ENCODE results near the gene TEAD4. TPM values are rescaled to one million over a fixed set of nuclear protein-coding genes. Genes with fewer than 3 reads are reported as not detected.
A peak's percentile ranks its signal among the peaks of the same experiment; 100 is the strongest.

Gene TEAD4
- polyA plus RNA-seq, 6 donors from 2014 or later: not detected

DNA sequence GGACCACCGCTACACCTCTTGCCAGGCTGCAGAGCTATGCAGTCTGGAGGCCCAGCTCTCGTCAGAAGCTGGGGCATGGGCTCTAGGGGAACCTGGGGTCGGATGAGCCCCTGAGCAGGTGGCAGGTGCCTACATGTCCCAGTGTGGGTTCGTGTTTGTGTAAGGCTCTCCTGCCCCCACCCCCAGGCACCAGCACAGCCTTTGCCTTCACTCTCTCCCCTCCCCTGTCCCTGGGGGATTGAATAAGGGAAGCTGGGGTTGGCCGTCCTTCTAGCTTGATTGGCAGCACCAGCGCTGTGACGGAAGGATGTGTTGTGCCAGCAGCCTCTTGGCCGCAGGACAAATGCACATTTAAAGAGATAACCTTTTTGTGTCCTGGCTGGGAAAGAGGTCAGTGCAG lies 83.2 kb downstream of the TEAD4 start:
- Mint-ChIP-seq H3K4me3 (peak overlapping the region; percentile 41 to 89 (median 74)), H3K9me3 (no peaks in the 10 kb centered on the region), H3K36me3 (no peaks in the 10 kb centered on the region), H3K27ac (peak overlapping the region in 4 of 6 donors; percentile 54 to 83 (median 71)), H3K4me1 (peaks cover 26 to 38% (median 27%) of the 10 kb centered on the region in 3 donors), H3K27me3 (peaks cover 16 to 22% (median 18%) of the 10 kb centered on the region in 3 donors)
- ATAC-seq (ENCODE audit: low read depth in 2 of 2): peak; percentile 95 to 96
- peak; percentile 87 for DNase-seq

DNA sequence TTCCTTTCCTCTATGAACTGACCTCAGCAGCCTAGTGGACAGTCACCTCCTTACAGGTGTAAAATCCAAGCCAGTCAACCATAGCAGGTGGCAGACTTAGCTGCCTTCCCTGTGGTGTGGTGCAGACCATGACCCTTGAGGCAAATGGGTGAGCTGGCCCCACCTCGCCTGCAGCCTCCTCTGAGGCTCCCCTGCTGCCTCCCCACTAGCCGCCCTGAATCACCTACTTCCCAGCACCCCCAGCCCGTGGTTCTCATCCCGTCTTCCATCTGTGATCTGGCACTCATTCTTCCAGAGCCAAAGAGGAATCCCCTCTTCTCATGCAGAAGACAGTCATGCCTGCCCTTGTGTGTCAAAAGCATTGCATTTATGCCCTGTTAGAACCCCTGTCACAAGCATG lies 83.6 kb downstream of the TEAD4 start:
- Mint-ChIP-seq H3K27me3 (peaks cover 16 to 22% (median 18%) of the 10 kb centered on the region in 3 donors), H3K4me1 (peaks cover 26 to 38% (median 27%) of the 10 kb centered on the region in 3 donors), H3K4me3 (peak overlapping the region in 6 of 8 donors; percentile 15 to 89 (median 54)), H3K36me3 (no peaks in the 10 kb centered on the region), H3K9me3 (no peaks in the 10 kb centered on the region), H3K27ac (peak overlapping the region in 3 of 6 donors; percentile 67 to 83 (median 75))
- peak; percentile 15 to 21 for ATAC-seq (ENCODE audit: low read depth in 2 of 2)
- no peak for DNase-seq

DNA sequence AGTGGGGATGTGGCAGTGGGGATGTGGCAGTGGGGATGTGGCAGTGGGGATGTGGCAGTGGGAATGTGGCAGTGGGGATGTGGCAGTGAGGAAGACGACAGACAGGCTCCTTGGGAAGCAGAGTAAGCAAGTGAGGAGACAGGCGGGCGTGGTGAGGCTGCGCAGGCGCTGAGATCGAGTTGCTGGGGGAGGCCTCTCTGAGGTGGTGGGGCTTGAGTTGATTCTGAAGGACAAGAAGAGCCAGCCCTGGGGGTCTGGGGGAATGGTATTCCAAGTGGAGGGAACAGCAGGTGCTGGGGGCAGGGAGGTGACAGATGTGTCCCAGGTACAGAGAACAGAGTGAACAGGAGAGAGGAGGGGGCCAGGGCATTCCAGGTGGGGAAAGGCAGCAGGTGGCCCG lies 84.2 kb downstream of the TEAD4 start:
- Mint-ChIP-seq H3K27ac (no peak overlapping the region), H3K4me1 (peaks cover 26 to 38% (median 29%) of the 10 kb centered on the region in 3 donors), H3K4me3 (peak overlapping the region in 2 of 8 donors; percentile 51 to 58), H3K27me3 (peaks cover 16 to 22% (median 18%) of the 10 kb centered on the region in 3 donors), H3K9me3 (no peaks in the 10 kb centered on the region), H3K36me3 (no peaks in the 10 kb centered on the region)
- DNase-seq (no peak), ATAC-seq (ENCODE audit: low read depth in 2 of 2) (no peak)

DNA sequence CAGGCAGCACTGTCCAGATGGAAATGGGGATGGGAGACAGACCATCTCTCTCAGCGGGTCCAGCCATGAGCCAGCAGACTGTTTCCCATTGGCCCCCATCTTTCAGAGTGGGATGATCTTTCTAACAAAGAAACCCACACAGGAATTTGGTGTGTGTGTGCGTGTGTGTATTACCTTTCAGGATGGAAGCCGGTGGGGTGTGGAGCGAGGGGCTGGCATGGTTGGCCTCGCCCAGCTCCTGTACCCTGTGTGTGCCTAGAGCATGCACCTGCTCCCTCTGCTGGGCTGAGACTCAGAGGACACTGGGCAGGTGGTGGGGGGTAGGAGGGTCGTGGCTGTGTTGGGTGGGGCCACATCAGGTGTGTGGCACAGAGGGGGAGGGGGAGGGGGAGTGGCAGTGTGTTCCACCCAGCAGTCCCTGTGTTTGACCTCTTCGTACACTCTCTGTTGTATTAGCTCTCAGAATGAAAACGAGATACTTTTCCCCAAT lies 85.0 kb downstream of the TEAD4 start:
- no peak for ATAC-seq (ENCODE audit: low read depth in 2 of 2)
- peaks cover 26 to 38% (median 32%) of the 10 kb centered on the region in 3 donors for H3K4me1 Mint-ChIP-seq
- DNase-seq: no peak
- H3K27me3 Mint-ChIP-seq: peaks cover 16 to 22% (median 18%) of the 10 kb centered on the region in 3 donors
- H3K36me3 Mint-ChIP-seq: no peaks in the 10 kb centered on the region
- peak overlapping the region in 1 of 6 donors; percentile 82 for H3K27ac Mint-ChIP-seq
- H3K9me3 Mint-ChIP-seq: no peaks in the 10 kb centered on the region
- H3K4me3 Mint-ChIP-seq: no peak overlapping the region

DNA sequence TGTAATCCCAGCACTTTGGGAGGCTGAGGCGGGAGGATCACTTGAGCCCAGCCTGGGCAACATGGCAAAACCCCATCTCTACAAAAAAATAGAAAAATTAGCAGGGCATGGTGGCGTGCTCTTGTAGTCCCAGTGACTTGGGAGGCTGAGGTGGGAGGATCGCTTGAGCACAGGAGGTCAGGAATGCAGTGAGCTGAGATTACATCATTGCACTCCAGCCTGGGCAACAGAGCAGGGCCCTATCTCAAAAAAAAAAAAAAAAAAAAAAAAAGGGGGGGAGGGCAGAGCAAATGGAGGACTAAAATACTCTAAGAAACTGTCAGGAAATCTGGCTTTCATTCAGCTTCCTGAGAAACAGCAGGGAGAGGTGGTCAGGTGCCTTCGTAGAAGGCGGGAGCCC lies 86.3 kb downstream of the TEAD4 start:
- ATAC-seq (ENCODE audit: low read depth in 2 of 2) (no peak), DNase-seq (no peak)
- no peaks in the 10 kb centered on the region for H3K36me3 Mint-ChIP-seq
- peak overlapping the region in 3 of 6 donors; percentile 7 to 58 (median 37) for H3K27ac Mint-ChIP-seq
- H3K4me1 Mint-ChIP-seq: peaks cover 39 to 45% (median 43%) of the 10 kb centered on the region in 3 donors
- peaks cover 16 to 22% (median 18%) of the 10 kb centered on the region in 3 donors for H3K27me3 Mint-ChIP-seq
- no peaks in the 10 kb centered on the region for H3K9me3 Mint-ChIP-seq
- H3K4me3 Mint-ChIP-seq: peak overlapping the region in 1 of 8 donors; percentile 64

DNA sequence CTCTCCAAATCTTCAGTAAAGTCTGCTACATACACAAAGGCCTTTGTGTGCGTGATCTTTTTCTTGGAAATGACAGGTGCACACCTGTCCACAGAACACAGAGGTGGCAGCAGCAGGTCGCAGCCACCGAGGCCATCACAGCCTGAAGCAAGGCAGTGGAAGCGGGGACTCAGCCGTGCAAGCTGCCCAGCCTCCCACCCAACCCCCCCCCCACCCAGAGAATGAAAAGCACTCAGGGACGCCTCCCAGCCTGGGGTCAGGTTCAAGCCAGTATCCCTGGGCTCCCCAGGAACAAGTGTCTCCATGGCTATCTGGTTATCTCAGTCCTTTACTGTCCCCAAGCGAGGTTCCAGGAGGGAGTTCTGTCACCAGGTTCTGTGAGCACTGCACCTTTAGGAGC lies 86.8 kb downstream of the TEAD4 start:
- Mint-ChIP-seq H3K9me3 (no peaks in the 10 kb centered on the region), H3K36me3 (no peaks in the 10 kb centered on the region), H3K4me3 (no peak overlapping the region), H3K27me3 (peaks cover 16 to 22% (median 18%) of the 10 kb centered on the region in 3 donors), H3K27ac (no peak overlapping the region), H3K4me1 (peaks cover 43 to 50% (median 46%) of the 10 kb centered on the region in 3 donors)
- DNase-seq (no peak), ATAC-seq (ENCODE audit: low read depth in 2 of 2) (no peak)

DNA sequence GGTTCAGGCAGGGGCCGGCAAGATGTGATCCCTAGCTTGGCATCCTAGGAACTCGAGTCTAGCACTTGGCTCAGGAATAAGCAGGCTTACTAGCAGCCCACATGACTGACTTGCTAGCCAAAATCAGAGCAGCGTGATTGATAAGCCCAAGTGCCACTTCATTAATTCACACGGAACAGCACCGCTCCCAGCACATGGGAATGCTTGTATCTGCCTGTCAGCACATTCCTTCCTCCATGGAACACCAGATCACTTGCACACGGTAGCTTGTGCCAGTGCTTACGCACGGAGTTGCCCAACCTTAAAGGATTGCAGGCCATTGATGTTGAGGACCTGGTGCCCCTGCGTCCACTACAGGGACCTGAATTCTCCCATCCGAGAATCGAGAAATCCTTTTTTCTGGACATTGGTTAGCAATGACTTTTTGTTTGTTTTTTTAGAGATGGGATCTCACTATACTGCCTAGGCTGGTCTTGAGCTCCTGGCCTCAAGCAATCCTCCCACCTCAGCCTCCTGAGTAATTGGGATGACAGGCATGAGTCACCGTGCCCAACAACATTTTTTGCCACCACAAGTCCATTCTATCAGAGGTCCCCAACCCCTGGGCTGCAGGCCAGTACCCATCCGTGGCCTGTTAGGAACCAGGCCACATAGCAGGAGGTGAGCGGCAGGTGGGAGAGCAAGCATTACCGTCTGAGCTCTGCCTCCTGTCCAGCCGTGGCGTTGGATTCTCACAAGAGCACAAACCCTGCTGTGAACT lies 87.4 kb downstream of the TEAD4 start:
- ATAC-seq (ENCODE audit: low read depth in 2 of 2) (no peak), DNase-seq (no peak)
- Mint-ChIP-seq H3K9me3 (peaks cover 0 to 2% (median 0%) of the 10 kb centered on the region in 7 donors), H3K4me3 (peak overlapping the region in 2 of 8 donors; percentile 29), H3K36me3 (no peaks in the 10 kb centered on the region), H3K4me1 (peaks cover 47 to 55% (median 48%) of the 10 kb centered on the region in 3 donors), H3K27me3 (peaks cover 14 to 28% (median 18%) of the 10 kb centered on the region in 3 donors), H3K27ac (no peak overlapping the region)

DNA sequence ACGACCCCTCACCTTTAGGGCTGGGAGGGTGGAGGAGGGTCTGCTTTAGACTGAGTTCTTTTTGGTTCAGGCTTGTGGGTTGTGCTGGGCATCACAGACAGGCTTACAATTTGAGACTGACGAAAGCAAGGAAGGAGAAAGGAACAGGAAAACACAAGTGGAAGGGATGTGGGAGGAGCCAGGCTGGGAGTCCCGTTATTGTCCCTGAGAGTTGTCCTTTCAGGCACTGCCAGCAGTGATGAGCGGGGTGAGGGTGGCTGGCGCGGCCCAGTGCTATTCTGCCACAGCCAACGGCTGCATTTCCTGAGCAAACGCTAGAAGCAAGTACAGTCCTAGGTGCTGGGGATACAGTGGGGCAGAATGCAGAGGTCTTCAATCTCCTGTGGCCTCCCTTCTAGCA lies 88.8 kb downstream of the TEAD4 start:
- DNase-seq: no peak
- no peak for ATAC-seq (ENCODE audit: low read depth in 2 of 2)
- peaks cover 34 to 42% (median 36%) of the 10 kb centered on the region in 3 donors for H3K4me1 Mint-ChIP-seq
- H3K27me3 Mint-ChIP-seq: peaks cover 6 to 24% (median 15%) of the 10 kb centered on the region in 3 donors
- H3K4me3 Mint-ChIP-seq: no peak overlapping the region
- peaks cover 0 to 2% (median 0%) of the 10 kb centered on the region in 7 donors for H3K9me3 Mint-ChIP-seq
- no peaks in the 10 kb centered on the region for H3K36me3 Mint-ChIP-seq
- peak overlapping the region in 1 of 6 donors; percentile 78 for H3K27ac Mint-ChIP-seq

DNA sequence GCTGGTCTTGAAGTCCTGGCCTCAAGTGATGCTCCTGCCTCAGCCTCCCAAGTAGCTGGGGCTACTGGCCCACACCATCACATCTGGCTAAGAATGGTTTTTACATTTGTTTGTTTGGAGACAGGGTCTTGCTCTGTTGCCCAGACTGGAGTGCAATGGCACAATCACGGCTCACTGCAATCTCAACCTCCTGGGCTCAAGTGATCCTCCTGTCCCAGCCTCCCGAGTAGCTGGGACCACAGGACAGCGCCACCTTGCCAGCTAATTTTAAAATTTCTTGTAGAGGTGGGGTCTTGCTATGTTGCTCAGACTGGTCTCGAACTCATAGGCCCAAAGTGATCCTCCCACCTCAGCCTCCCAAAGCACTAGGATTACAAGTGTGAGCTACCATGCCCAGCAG lies 89.3 kb downstream of the TEAD4 start:
- peak overlapping the region in 1 of 6 donors; percentile 68 for H3K27ac Mint-ChIP-seq

DNA sequence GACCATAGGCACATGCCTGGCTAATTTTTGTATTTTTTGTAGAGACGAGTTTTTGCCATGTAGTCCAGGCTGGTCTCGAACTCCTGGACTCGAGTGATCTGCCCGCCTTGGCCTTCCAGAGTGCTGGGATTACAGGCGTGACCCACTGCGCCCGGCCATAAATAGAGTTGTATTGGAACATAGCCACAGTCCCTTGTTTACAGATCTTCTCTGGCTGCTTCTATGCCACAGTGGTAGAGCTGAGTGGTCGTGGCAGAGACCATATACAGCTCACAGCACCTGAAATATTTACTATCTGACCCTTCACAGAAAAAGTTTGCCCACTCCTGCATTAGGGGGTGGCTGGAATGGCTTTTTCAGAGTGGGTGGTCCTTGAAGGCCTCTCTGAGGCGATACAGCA lies 90.0 kb downstream of the TEAD4 start:
- Mint-ChIP-seq H3K27me3 (peaks cover 3 to 12% (median 5%) of the 10 kb centered on the region in 3 donors), H3K27ac (peak overlapping the region in 1 of 6 donors; percentile 68), H3K4me1 (peaks cover 23 to 33% (median 30%) of the 10 kb centered on the region in 3 donors), H3K9me3 (peaks cover 0 to 2% (median 0%) of the 10 kb centered on the region in 7 donors), H3K36me3 (no peaks in the 10 kb centered on the region), H3K4me3 (peak overlapping the region in 5 of 8 donors; percentile 9 to 72 (median 60))
- no peak for ATAC-seq (ENCODE audit: low read depth in 2 of 2)
- no peak for DNase-seq

More for the DNA sequence above, 89.3 kb downstream of the TEAD4 start:
- Mint-ChIP-seq H3K9me3 (peaks cover 0 to 2% (median 0%) of the 10 kb centered on the region in 7 donors), H3K4me3 (peak overlapping the region in 1 of 8 donors; percentile 25), H3K4me1 (peaks cover 28 to 36% (median 30%) of the 10 kb centered on the region in 3 donors), H3K36me3 (no peaks in the 10 kb centered on the region), H3K27me3 (peaks cover 5 to 18% (median 10%) of the 10 kb centered on the region in 3 donors)
- ATAC-seq (ENCODE audit: low read depth in 2 of 2) (no peak), DNase-seq (no peak)

DNA sequence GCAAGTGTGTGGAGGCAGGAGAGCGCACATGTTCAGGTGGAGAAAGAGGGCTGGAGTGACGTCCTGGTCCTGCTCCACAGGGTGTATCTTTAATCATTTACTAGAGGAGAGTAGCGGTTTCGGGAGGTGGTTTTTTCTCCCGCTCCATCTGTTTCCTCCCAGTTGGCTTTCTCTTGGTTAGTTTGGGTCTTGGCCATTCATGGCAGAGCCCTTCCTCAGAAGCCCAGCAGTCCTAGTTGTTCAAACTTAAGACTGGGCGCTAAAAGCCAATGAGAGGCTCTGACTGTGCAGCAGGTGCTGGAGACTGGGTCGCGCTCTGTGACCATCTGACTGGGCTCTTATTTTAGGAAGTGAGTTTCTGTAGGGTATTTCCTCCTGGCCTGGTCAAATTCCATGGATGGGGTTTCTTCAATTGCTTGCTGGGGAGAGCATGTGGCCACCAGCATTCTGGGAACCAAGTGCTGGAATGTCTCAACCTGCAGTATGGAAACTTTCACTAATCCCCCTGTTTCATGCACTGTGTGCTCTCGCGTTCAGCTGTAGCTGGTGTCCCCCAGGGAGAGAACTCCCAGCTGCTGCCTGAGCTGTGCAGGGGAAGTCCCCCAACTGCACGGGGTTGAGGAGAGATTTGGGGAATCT lies 90.5 kb downstream of the TEAD4 start:
- ATAC-seq (ENCODE audit: low read depth in 2 of 2): peak; percentile 89 to 91

DNA sequence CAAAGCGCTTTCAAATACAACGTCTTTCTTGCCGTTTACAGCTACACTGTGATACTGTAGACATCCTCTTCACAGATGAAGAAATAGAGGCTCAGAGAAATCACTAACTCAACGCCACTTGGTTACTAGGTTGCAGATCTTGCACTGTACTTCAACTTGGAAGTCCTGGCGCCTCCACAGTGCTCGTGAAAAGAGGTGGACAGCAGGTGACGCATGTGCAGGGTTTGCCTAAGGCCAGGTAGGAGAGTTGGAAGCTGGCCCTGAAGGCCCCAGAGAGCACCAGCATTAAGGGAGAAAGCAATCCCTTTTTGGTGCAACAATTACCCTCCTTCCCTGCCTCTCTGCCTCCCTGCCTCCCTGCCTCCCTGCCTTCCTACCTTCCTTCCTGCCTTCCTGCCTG lies 95.2 kb downstream of the TEAD4 start:
- Mint-ChIP-seq H3K36me3 (no peaks in the 10 kb centered on the region), H3K4me3 (no peak overlapping the region), H3K27me3 (peaks cover 0 to 25% (median 18%) of the 10 kb centered on the region in 3 donors), H3K9me3 (peaks cover 0 to 2% (median 0%) of the 10 kb centered on the region in 7 donors), H3K27ac (peak overlapping the region in 2 of 6 donors; percentile 44 to 97), H3K4me1 (peaks cover 18 to 23% (median 22%) of the 10 kb centered on the region in 3 donors)
- ATAC-seq (ENCODE audit: low read depth in 2 of 2) (no peak), DNase-seq (no peak)

More for the DNA sequence above, 90.5 kb downstream of the TEAD4 start:
- DNase-seq: peak; percentile 40
- H3K27me3 Mint-ChIP-seq: peaks cover 4 to 14% (median 5%) of the 10 kb centered on the region in 3 donors
- H3K9me3 Mint-ChIP-seq: peaks cover 0 to 2% (median 0%) of the 10 kb centered on the region in 7 donors
- H3K27ac Mint-ChIP-seq: peak overlapping the region in 2 of 6 donors; percentile 68 to 83
- peaks cover 23 to 33% (median 30%) of the 10 kb centered on the region in 3 donors for H3K4me1 Mint-ChIP-seq
- peak overlapping the region; percentile 14 to 83 (median 74) for H3K4me3 Mint-ChIP-seq
- no peaks in the 10 kb centered on the region for H3K36me3 Mint-ChIP-seq
